KOPT-K1 (cell line): ENCODE measurements around the gene VCAN.

Experiments used
- H3K27ac ChIP-seq: fragments of 200-600 bp; sonication (generic); 2 replicates; pipeline ENCODE4 v1.5.1; 2016; ENCODE audit warnings: antibody characterized with exemption, mild to moderate bottlenecking, low read depth, low read length; ENCODE audit not compliant: poor library complexity, severe bottlenecking
- H3K36me3 ChIP-seq: fragments of 200-600 bp; sonication (generic); 2 replicates; pipeline ENCODE4 v1.5.1; 2017; ENCODE audit warnings: antibody characterized with exemption, mild to moderate bottlenecking, low read length, moderate library complexity; ENCODE audit not compliant: insufficient read depth
- H3K9me3 ChIP-seq: fragments of 200-600 bp; sonication (generic); 2 replicates; pipeline ENCODE4 v1.5.1; 2017; ENCODE audit warnings: antibody characterized with exemption, low read length, mild to moderate bottlenecking; ENCODE audit not compliant: insufficient read depth, poor library complexity, severe bottlenecking

The VCAN gene

GRCh38 chr5:83507431-83507830 is 35.9 kb downstream of the VCAN start:
- Histone ChIP-seq H3K27ac (no peak overlapping the region), H3K36me3 (no peaks in the 10 kb centered on the region), H3K9me3 (peaks cover 16% of the 10 kb centered on the region)

DNA sequence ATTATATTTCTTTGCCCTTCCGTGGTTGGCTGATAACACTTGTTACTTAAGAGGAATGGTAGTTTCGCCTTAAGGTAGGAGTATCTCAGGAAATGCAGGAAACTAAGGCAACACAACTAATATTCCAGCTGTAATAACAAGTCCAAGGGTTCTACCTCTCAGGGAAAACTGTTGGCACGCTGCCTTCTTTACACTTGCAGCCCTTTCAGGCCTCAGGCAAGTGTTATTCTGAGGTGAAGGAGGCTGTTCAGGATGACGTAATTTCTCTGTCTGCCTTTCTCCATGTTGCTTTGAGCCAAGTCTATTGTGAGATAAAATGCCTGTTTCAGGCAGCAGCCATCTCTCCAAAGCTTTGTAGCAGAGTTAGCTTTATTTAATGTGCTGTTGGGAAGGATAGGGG is 38.0 kb downstream of the VCAN start:
- H3K27ac ChIP-seq = no peak overlapping the region
- no peaks in the 10 kb centered on the region for H3K36me3 ChIP-seq

GRCh38 chr5:83510260-83510659 is 38.7 kb downstream of the VCAN start:
- no peaks in the 10 kb centered on the region for H3K36me3 ChIP-seq
- peak overlapping the region; percentile 20 for H3K27ac ChIP-seq
- peaks cover 13% of the 10 kb centered on the region for H3K9me3 ChIP-seq

More for the DNA sequence above, 38.0 kb downstream of the VCAN start:
- peaks cover 16% of the 10 kb centered on the region for H3K9me3 ChIP-seq

DNA sequence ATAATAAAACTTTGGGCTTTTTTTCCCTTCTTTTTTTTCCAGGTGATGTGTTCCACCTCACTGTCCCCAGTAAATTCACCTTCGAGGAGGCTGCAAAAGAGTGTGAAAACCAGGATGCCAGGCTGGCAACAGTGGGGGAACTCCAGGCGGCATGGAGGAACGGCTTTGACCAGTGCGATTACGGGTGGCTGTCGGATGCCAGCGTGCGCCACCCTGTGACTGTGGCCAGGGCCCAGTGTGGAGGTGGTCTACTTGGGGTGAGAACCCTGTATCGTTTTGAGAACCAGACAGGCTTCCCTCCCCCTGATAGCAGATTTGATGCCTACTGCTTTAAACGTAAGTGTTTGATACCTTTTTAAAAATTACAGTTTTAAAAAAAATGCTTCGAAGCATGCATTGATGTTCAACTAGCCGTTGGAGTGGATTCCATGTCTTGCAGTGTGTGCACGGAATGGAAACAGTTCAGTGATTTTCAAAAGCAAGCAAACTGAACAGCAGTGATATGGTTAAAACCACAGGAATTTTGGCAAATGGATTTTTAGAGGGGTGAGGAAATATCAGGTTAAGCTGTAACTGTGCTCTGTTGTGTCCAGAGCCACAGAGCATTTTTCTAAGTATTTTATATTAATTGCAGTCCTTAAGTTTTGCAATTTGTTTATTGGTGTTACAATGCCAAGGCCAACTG is 40.7 kb downstream of the VCAN start:
- no peaks in the 10 kb centered on the region for H3K9me3 ChIP-seq
- H3K36me3 ChIP-seq = no peaks in the 10 kb centered on the region
- no peak overlapping the region for H3K27ac ChIP-seq

- Histone ChIP-seq H3K36me3 (no peaks in the 10 kb centered on the region), H3K9me3 (no peaks in the 10 kb centered on the region), H3K27ac (no peak overlapping the region)
Observed at GRCh38 chr5:83513081-83513480, 41.5 kb downstream of the VCAN start.

- no peak overlapping the region for H3K27ac ChIP-seq
- no peaks in the 10 kb centered on the region for H3K36me3 ChIP-seq
- H3K9me3 ChIP-seq = no peaks in the 10 kb centered on the region
Observed at GRCh38 chr5:83513491-83513890, 41.9 kb downstream of the VCAN start.

GRCh38 chr5:83516377-83516776 is 44.8 kb downstream of the VCAN start:
- Histone ChIP-seq H3K36me3 (no peaks in the 10 kb centered on the region), H3K27ac (no peak overlapping the region)

DNA sequence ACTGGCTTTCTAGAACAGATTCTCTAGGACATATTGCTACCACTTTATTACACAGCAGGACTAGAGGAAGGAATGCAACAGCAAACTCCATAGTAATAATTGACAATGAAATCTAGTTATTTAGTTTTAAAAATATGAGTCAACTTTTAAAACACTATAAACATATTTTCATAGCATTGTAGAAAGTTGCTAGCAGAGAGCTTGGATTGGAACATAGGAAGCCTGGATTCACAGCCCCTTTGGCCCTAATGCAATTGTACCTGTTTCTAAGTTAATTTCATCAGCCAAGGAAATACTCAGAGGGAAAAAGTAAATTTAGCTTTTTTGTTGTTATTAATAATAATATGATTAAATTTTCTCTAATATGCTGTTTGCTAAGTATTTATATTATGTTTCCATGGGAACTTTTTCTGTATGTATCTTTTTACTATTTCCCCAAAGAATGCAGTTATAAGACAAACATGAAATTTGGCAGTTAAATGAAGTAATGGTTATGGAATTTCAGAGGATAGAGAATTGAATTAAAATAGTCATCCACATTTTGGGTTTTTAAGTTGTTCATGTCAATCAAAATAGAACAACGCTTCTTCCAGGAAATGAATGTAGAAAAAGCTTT is 45.6 kb downstream of the VCAN start:
- Histone ChIP-seq H3K9me3 (no peaks in the 10 kb centered on the region), H3K36me3 (no peaks in the 10 kb centered on the region), H3K27ac (no peak overlapping the region)

More at GRCh38 chr5:83516377-83516776, 44.8 kb downstream of the VCAN start:
- no peaks in the 10 kb centered on the region for H3K9me3 ChIP-seq

GRCh38 chr5:83517688-83518085 is 46.1 kb downstream of the VCAN start:
- no peaks in the 10 kb centered on the region for H3K9me3 ChIP-seq
- H3K36me3 ChIP-seq = no peaks in the 10 kb centered on the region
- no peak overlapping the region for H3K27ac ChIP-seq

DNA sequence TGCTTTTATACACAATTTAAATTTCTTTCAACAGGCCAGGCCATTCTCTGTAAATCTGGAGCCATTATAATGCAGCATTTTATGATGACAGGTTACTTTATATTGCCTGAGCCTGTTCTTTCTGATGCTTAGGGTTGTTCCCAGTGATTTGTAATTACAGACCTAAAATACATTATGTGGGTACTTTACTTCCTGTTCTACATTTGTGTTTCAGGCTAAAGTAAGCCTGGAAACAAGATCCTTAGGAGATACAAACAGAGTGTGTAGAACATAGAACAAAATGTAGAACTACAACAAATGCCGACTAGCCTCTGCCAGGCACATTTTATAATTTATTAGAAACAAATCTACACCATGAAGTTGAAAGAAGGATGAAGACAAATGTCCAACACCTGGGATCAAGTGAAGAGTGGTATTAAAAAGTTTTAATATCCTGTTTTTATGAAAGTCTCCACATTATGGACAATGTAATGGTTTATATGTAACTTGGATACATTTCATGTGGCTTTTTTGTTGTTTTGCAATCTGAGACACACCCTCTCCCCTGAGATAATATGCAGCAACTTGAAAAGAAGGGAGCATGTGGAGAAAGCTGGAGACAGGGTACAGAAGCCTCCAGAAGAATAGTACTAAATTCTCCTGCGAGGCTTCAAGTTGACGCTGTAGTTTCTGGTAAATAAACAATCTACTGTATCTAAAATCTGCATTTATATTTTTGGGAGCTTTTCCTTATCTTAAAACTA is 46.9 kb downstream of the VCAN start:
- H3K9me3 ChIP-seq = no peaks in the 10 kb centered on the region
- H3K36me3 ChIP-seq = no peaks in the 10 kb centered on the region
- H3K27ac ChIP-seq = no peak overlapping the region

DNA sequence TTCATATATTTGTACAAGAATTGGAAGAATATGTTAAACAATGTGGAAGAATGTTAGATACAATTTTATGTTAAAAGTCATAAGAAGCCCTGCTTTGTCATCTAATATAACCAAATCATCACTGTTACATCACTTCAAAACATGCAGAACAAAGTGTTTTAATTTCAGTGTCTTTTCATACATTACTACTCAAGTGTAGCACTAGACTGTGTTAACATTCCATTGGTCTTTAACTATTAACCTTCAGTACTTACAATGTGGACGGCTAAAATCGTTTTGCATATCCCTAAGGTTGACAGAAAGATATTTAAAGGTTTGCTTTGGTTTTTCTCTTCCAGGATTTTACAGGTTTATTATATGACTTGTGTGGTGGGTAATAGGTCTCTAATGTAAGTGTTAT is 50.9 kb downstream of the VCAN start:
- Histone ChIP-seq H3K27ac (no peak overlapping the region), H3K9me3 (no peaks in the 10 kb centered on the region), H3K36me3 (no peaks in the 10 kb centered on the region)

DNA sequence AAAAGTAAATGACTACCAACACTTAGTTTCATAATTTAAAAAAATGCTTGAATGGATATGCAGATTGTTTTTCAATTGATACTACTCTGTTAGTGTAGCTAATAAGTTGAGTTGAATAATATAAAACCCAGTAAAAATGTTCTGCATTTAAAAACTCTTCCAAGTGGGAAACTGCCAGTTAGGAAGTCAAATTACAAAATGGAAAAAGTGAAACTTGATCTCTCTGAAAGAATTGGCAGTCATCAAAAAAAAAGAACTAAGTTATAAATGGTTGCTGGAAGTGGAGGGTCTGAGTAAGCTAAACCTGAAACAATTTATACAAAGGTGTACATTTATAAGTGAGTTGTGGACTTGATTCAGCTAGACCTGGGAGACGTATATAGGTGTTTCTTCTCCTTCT is 52.4 kb downstream of the VCAN start:
- Histone ChIP-seq H3K9me3 (no peaks in the 10 kb centered on the region), H3K27ac (no peak overlapping the region), H3K36me3 (no peaks in the 10 kb centered on the region)

GRCh38 chr5:83524345-83524744 is 52.8 kb downstream of the VCAN start:
- Histone ChIP-seq H3K27ac (no peak overlapping the region), H3K9me3 (no peaks in the 10 kb centered on the region), H3K36me3 (no peaks in the 10 kb centered on the region)

GRCh38 chr5:83524991-83525390 is 53.4 kb downstream of the VCAN start:
- Histone ChIP-seq H3K36me3 (no peaks in the 10 kb centered on the region), H3K9me3 (no peaks in the 10 kb centered on the region), H3K27ac (no peak overlapping the region)

DNA sequence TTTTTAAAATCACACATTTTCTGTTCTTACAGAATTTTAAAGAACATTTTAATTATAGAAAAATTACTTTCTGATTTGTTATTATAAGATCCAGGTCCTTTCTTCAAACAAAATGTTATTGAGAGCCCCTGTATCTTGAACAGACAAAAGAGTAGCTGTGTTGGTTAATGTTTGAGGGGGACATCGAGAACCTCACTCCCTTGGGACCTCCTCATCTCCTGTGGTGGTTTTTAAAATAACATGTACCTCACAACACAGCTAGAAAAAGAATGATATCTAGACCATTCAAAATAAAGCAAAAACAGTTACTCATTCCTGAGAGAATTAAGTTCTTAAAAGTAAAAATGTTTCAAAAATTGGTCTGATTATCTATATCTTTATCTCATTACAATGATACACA is 54.7 kb downstream of the VCAN start:
- H3K27ac ChIP-seq = no peak overlapping the region
- no peaks in the 10 kb centered on the region for H3K36me3 ChIP-seq
- no peaks in the 10 kb centered on the region for H3K9me3 ChIP-seq
